ENCODE results near the gene COX6A1. TPM values are rescaled to one million over a fixed set of nuclear protein-coding genes. Genes with fewer than 3 reads are reported as not detected.

COX6A1 gene
- total and polyA plus RNA-seq, 2 of the 13 experiments (the other 11 are each of a cell fraction or from before 2014, with no cell fraction given), result 542 to 673 TPM

DNA sequence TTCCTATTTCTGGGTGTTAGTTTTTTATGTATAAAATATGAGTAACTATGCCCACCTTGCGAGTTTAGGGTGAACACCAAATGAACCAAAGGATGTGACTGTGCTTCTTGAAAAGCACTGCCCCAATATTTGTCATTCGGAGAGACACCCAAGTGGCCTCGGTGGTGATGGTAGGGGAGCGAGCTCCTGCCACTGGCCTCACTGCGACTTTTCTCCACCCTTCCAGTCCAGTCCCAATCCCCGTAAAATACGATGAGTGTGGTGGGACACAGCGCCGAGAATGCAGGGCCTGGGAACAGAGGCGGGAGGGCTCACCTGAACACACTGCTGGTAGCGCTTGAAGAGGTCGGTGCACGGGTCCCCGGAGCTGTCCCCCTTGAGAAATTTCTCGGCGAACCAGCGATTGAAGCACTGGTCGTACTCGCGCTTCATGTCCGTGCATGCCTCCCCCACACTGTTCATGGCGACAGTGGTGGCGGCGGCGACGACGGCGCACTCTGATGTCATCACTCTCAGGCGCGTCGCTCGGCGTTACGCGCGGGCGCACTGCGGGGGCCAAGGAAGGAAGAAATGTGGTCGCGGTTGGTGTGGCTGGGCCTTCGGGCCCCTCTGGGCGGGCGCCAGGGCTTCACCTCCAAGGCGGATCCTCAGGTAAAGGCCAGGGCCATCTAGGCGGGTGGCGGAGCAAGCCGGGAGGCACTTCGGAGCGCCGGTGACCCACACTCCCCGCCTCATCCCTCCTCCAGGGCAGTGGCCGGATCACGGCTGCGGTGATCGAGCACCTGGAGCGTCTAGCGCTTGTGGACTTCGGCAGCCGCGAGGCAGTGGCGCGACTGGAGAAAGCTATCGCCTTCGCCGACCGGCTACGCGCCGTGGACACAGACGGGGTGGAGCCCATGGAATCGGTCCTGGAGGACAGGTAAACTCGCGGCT, 8.3 kb downstream of the COX6A1 start, which contains the start of the genes GATC and TRIAP1 (continued):
- TF ChIP-seq NRL (CRISPR knock-in tag; IDR thresholded peaks at IDR 0.05; ENCODE audit: borderline replicate concordance) (peak; percentile 95; the same call in 1 of the 2 replicates), ZNF569 (CRISPR knock-in tag; IDR thresholded peaks at IDR 0.05; ENCODE audit: borderline replicate concordance) (peak; percentile 88; the same call in 1 of the 2 replicates), ZIK1 (CRISPR knock-in tag; IDR thresholded peaks at IDR 0.05; ENCODE audit: borderline replicate concordance, low read depth) (peak; percentile 94), JARID2 (CRISPR knock-in tag; IDR thresholded peaks at IDR 0.05; ENCODE audit: insufficient replicate concordance) (peak; percentile 49), HNF4G (IDR thresholded peaks at IDR 0.05; ENCODE audit: borderline replicate concordance, low read depth, low read length) (no peak), HNF4G (CRISPR knock-in tag; IDR thresholded peaks at IDR 0.05; ENCODE audit: borderline replicate concordance, low read depth) (peak; percentile 47; the same call in 1 of the 2 replicates), ZNF850 (CRISPR knock-in tag; conservative IDR thresholded peaks at IDR 0.05) (no peak), ZNF83 (CRISPR knock-in tag; IDR thresholded peaks at IDR 0.05; ENCODE audit: borderline replicate concordance) (peak; percentile 73; the same call in 1 of the 2 replicates)
- TF ChIP-seq, protein P1, sequence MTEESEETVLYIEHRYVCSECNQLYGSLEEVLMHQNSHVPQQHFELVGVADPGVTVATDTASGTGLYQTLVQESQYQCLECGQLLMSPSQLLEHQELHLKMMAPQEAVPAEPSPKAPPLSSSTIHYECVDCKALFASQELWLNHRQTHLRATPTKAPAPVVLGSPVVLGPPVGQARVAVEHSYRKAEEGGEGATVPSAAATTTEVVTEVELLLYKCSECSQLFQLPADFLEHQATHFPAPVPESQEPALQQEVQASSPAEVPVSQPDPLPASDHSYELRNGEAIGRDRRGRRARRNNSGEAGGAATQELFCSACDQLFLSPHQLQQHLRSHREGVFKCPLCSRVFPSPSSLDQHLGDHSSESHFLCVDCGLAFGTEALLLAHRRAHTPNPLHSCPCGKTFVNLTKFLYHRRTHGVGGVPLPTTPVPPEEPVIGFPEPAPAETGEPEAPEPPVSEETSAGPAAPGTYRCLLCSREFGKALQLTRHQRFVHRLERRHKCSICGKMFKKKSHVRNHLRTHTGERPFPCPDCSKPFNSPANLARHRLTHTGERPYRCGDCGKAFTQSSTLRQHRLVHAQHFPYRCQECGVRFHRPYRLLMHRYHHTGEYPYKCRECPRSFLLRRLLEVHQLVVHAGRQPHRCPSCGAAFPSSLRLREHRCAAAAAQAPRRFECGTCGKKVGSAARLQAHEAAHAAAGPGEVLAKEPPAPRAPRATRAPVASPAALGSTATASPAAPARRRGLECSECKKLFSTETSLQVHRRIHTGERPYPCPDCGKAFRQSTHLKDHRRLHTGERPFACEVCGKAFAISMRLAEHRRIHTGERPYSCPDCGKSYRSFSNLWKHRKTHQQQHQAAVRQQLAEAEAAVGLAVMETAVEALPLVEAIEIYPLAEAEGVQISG (CRISPR knock-in tag; IDR thresholded peaks at IDR 0.05), result peak; percentile 95
- TF ChIP-seq, protein P2, sequence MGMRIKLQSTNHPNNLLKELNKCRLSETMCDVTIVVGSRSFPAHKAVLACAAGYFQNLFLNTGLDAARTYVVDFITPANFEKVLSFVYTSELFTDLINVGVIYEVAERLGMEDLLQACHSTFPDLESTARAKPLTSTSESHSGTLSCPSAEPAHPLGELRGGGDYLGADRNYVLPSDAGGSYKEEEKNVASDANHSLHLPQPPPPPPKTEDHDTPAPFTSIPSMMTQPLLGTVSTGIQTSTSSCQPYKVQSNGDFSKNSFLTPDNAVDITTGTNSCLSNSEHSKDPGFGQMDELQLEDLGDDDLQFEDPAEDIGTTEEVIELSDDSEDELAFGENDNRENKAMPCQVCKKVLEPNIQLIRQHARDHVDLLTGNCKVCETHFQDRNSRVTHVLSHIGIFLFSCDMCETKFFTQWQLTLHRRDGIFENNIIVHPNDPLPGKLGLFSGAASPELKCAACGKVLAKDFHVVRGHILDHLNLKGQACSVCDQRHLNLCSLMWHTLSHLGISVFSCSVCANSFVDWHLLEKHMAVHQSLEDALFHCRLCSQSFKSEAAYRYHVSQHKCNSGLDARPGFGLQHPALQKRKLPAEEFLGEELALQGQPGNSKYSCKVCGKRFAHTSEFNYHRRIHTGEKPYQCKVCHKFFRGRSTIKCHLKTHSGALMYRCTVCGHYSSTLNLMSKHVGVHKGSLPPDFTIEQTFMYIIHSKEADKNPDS (CRISPR knock-in tag; IDR thresholded peaks at IDR 0.05), result no peak
- TF ChIP-seq, protein P3, sequence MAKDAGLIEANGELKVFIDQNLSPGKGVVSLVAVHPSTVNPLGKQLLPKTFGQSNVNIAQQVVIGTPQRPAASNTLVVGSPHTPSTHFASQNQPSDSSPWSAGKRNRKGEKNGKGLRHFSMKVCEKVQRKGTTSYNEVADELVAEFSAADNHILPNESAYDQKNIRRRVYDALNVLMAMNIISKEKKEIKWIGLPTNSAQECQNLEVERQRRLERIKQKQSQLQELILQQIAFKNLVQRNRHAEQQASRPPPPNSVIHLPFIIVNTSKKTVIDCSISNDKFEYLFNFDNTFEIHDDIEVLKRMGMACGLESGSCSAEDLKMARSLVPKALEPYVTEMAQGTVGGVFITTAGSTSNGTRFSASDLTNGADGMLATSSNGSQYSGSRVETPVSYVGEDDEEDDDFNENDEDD (CRISPR knock-in tag; IDR thresholded peaks at IDR 0.05; ENCODE audit: borderline replicate concordance), result peak; percentile 81
- TF ChIP-seq, protein P4, sequence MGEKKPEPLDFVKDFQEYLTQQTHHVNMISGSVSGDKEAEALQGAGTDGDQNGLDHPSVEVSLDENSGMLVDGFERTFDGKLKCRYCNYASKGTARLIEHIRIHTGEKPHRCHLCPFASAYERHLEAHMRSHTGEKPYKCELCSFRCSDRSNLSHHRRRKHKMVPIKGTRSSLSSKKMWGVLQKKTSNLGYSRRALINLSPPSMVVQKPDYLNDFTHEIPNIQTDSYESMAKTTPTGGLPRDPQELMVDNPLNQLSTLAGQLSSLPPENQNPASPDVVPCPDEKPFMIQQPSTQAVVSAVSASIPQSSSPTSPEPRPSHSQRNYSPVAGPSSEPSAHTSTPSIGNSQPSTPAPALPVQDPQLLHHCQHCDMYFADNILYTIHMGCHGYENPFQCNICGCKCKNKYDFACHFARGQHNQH (CRISPR knock-in tag; IDR thresholded peaks at IDR 0.05), result peak; percentile 94
- TF ChIP-seq, protein P5, sequence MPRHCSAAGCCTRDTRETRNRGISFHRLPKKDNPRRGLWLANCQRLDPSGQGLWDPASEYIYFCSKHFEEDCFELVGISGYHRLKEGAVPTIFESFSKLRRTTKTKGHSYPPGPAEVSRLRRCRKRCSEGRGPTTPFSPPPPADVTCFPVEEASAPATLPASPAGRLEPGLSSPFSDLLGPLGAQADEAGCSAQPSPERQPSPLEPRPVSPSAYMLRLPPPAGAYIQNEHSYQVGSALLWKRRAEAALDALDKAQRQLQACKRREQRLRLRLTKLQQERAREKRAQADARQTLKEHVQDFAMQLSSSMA (CRISPR knock-in tag; IDR thresholded peaks at IDR 0.05), result peak; percentile 95
- TF ChIP-seq, protein P6, sequence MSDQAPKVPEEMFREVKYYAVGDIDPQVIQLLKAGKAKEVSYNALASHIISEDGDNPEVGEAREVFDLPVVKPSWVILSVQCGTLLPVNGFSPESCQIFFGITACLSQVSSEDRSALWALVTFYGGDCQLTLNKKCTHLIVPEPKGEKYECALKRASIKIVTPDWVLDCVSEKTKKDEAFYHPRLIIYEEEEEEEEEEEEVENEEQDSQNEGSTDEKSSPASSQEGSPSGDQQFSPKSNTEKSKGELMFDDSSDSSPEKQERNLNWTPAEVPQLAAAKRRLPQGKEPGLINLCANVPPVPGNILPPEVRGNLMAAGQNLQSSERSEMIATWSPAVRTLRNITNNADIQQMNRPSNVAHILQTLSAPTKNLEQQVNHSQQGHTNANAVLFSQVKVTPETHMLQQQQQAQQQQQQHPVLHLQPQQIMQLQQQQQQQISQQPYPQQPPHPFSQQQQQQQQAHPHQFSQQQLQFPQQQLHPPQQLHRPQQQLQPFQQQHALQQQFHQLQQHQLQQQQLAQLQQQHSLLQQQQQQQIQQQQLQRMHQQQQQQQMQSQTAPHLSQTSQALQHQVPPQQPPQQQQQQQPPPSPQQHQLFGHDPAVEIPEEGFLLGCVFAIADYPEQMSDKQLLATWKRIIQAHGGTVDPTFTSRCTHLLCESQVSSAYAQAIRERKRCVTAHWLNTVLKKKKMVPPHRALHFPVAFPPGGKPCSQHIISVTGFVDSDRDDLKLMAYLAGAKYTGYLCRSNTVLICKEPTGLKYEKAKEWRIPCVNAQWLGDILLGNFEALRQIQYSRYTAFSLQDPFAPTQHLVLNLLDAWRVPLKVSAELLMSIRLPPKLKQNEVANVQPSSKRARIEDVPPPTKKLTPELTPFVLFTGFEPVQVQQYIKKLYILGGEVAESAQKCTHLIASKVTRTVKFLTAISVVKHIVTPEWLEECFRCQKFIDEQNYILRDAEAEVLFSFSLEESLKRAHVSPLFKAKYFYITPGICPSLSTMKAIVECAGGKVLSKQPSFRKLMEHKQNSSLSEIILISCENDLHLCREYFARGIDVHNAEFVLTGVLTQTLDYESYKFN (CRISPR knock-in tag; conservative IDR thresholded peaks at IDR 0.05), result peak; percentile 60

Data from HepG2 (cell line).